ENCODE data around the gene FOXQ1. TPM values are rescaled to one million over a fixed set of nuclear protein-coding genes. Genes with fewer than 3 reads are reported as not detected.
"Not testable (repeated sequence)": the region's sequence is repeated elsewhere in the genome, so short reads cannot be mapped to it uniquely, and the experiment has no call there.

Gene FOXQ1
- total and polyA plus RNA-seq, 4 donors = 1.5 to 22.9 (median 6.9) TPM

- Histone ChIP-seq H3K9me3 (ENCODE audit: control insufficient read depth in 4 of 4, insufficient read depth in 3 of 4, low read length in 3 of 4) (peaks cover 0 to 2% (median 0%) of the 10 kb centered on the region in 4 donors), H3K9ac (ENCODE audit: insufficient read depth in 1 of 2, low read length in 2 of 2) (no peak overlapping the region), H3K4me3 (no peak overlapping the region), H3K27me3 (ENCODE audit: control insufficient read depth in 3 of 3, insufficient read depth in 3 of 3, low read length in 2 of 3) (peaks cover 0 to 17% (median 14%) of the 10 kb centered on the region in 3 donors), H3K36me3 (ENCODE audit: control insufficient read depth in 4 of 4, insufficient read depth in 4 of 4, low read length in 4 of 4) (no peaks in the 10 kb centered on the region), H3K4me1 (ENCODE audit: control insufficient read depth in 5 of 5, insufficient read depth in 5 of 5, low read length in 5 of 5) (peaks cover 0 to 34% (median 12%) of the 10 kb centered on the region in 5 donors), H3K27ac (ENCODE audit: low read depth in 1 of 2, low read length in 1 of 2) (no peak overlapping the region)
- TF ChIP-seq, protein P1, sequence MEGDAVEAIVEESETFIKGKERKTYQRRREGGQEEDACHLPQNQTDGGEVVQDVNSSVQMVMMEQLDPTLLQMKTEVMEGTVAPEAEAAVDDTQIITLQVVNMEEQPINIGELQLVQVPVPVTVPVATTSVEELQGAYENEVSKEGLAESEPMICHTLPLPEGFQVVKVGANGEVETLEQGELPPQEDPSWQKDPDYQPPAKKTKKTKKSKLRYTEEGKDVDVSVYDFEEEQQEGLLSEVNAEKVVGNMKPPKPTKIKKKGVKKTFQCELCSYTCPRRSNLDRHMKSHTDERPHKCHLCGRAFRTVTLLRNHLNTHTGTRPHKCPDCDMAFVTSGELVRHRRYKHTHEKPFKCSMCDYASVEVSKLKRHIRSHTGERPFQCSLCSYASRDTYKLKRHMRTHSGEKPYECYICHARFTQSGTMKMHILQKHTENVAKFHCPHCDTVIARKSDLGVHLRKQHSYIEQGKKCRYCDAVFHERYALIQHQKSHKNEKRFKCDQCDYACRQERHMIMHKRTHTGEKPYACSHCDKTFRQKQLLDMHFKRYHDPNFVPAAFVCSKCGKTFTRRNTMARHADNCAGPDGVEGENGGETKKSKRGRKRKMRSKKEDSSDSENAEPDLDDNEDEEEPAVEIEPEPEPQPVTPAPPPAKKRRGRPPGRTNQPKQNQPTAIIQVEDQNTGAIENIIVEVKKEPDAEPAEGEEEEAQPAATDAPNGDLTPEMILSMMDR (IDR thresholded peaks at IDR 0.05; ENCODE audit: control extremely low read depth, extremely low read depth) = no peak
- 68 to 69% methylated on average over 29 to 42 of the region's 43 CpGs for WGBS, 2 donors
- ATAC-seq (ENCODE audit: insufficient read depth, low FRiP score) (no peak), DNase-seq (peak in 1 of 3 donors; percentile 33)
These were observed 5.5 kb downstream of the FOXQ1 start for GRCh38 chr6:1317302-1317815.

- H3K9me3 ChIP-seq (ENCODE audit: control insufficient read depth in 4 of 4, insufficient read depth in 3 of 4, low read length in 3 of 4) = peaks cover 0 to 2% (median 0%) of the 10 kb centered on the region in 4 donors
- ATAC-seq (ENCODE audit: insufficient read depth, low FRiP score) = no peak
- H3K4me1 ChIP-seq (ENCODE audit: control insufficient read depth in 5 of 5, insufficient read depth in 5 of 5, low read length in 5 of 5) = peaks cover 0 to 41% (median 18%) of the 10 kb centered on the region in 5 donors
- no peak for DNase-seq
- 76 to 87% methylated on average over 7 of the region's 7 CpGs for WGBS, 2 donors
- no peak overlapping the region for H3K9ac ChIP-seq (ENCODE audit: insufficient read depth in 1 of 2, low read length in 2 of 2)
- no peak overlapping the region for H3K4me3 ChIP-seq
- peaks cover 0 to 17% (median 14%) of the 10 kb centered on the region in 3 donors for H3K27me3 ChIP-seq (ENCODE audit: control insufficient read depth in 3 of 3, insufficient read depth in 3 of 3, low read length in 2 of 3)
- no peaks in the 10 kb centered on the region for H3K36me3 ChIP-seq (ENCODE audit: control insufficient read depth in 4 of 4, insufficient read depth in 4 of 4, low read length in 4 of 4)
- H3K27ac ChIP-seq (ENCODE audit: low read depth in 1 of 2, low read length in 1 of 2) = no peak overlapping the region
- TF ChIP-seq, protein P1 (IDR thresholded peaks at IDR 0.05; ENCODE audit: control extremely low read depth, extremely low read depth) = no peak
These were observed 6.1 kb downstream of the FOXQ1 start for GRCh38 chr6:1318036-1318435.

DNA sequence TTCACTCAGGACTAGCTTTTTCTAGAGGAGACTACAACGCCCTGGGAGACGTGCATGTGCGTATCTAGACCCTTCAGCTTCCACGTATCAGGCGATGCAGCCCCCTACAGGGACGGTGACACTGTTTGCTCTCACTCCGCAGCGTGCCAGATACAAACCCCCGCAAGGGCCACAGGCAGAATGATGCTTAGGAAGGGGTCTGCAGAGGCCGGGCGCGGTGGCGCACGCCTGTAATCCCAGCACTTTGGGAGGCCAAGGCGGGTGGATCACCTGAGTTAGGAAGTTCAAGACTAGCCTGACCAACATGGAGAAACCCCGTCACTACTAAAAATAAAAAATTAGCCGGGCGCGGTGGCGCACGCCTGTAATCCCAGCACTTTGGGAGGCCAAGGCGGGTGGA is 6.7 kb downstream of the FOXQ1 start:
- not testable (repeated sequence) for H3K4me3 ChIP-seq; H3K9me3 ChIP-seq (ENCODE audit: control insufficient read depth in 4 of 4, insufficient read depth in 3 of 4, low read length in 3 of 4); H3K9ac ChIP-seq (ENCODE audit: insufficient read depth in 1 of 2, low read length in 2 of 2); DNase-seq; H3K27ac ChIP-seq (ENCODE audit: low read depth in 1 of 2, low read length in 1 of 2); ATAC-seq (ENCODE audit: insufficient read depth, low FRiP score); H3K36me3 ChIP-seq (ENCODE audit: control insufficient read depth in 4 of 4, insufficient read depth in 4 of 4, low read length in 4 of 4)
- Histone ChIP-seq H3K4me1 (ENCODE audit: control insufficient read depth in 5 of 5, insufficient read depth in 5 of 5, low read length in 5 of 5) (peaks cover 0 to 46% (median 20%) of the 10 kb centered on the region in 5 donors), H3K27me3 (ENCODE audit: control insufficient read depth in 3 of 3, insufficient read depth in 3 of 3, low read length in 2 of 3) (peaks cover 0 to 17% (median 14%) of the 10 kb centered on the region in 3 donors)
- 85 to 94% methylated on average over 15 of the region's 22 CpGs for WGBS, 2 donors

- no peaks in the 10 kb centered on the region for H3K27me3 ChIP-seq (ENCODE audit: control insufficient read depth in 3 of 3, insufficient read depth in 3 of 3, low read length in 2 of 3)
- TF ChIP-seq, protein P1 (IDR thresholded peaks at IDR 0.05; ENCODE audit: control extremely low read depth, extremely low read depth) = no peak
- no peak overlapping the region for H3K9ac ChIP-seq (ENCODE audit: insufficient read depth in 1 of 2, low read length in 2 of 2)
- no peak overlapping the region for H3K27ac ChIP-seq (ENCODE audit: low read depth in 1 of 2, low read length in 1 of 2)
- H3K4me1 ChIP-seq (ENCODE audit: control insufficient read depth in 5 of 5, insufficient read depth in 5 of 5, low read length in 5 of 5) = peaks cover 0 to 57% (median 41%) of the 10 kb centered on the region in 5 donors
- peaks cover 0 to 2% (median 0%) of the 10 kb centered on the region in 4 donors for H3K9me3 ChIP-seq (ENCODE audit: control insufficient read depth in 4 of 4, insufficient read depth in 3 of 4, low read length in 3 of 4)
- H3K4me3 ChIP-seq = no peak overlapping the region
- DNase-seq = peak; percentile 49 to 94 (median 93)
- no peaks in the 10 kb centered on the region for H3K36me3 ChIP-seq (ENCODE audit: control insufficient read depth in 4 of 4, insufficient read depth in 4 of 4, low read length in 4 of 4)
- no peak for ATAC-seq (ENCODE audit: insufficient read depth, low FRiP score)
- 13 to 14% methylated on average over 4 of the region's 4 CpGs for WGBS, 2 donors
These were observed 9.8 kb downstream of the FOXQ1 start for GRCh38 chr6:1321738-1322137.
